Body of pancreas (tissue), 4 donors: ENCODE data around the gene AADACL4. TPM values are rescaled to one million over a fixed set of nuclear protein-coding genes. Genes with fewer than 3 reads are reported as not detected.
"Not testable (repeated sequence)": the region's sequence is repeated elsewhere in the genome, so short reads cannot be mapped to it uniquely, and the experiment has no call there.

Experiments
- ATAC-seq: fragments of 150-250 bp; one replicate; pipeline ENCODE4 v1.9.1; 2016
- DNase-seq, 4 donors: peaks; one replicate each; pipeline ENCODE4 v3.0.0-alpha.2; 2019
- H3K27ac ChIP-seq, 4 donors: fragments of 200-600 bp; sonication (generic); 1 replicate in 3 of 4; 2 replicates in 1 of 4; pipeline versions ENCODE4 v1.5.1 to v1.6.1; 2016 to 2019; ENCODE audit warnings: mild to moderate bottlenecking in 1 of 4, mixed read lengths in 1 of 4, moderate library complexity in 1 of 4
- H3K27me3 ChIP-seq, 2 donors: fragments of 200-600 bp; sonication (generic); one replicate each; pipeline ENCODE4 v1.6.0; 2016; ENCODE audit warnings: mild to moderate bottlenecking in 1 of 2
- H3K36me3 ChIP-seq, 2 donors: fragments of 200-600 bp; sonication (generic); replicated peaks in 1 of 2; 2 replicates each; pipeline ENCODE4 v1.5.1; 2016; ENCODE audit warnings: low read depth in 2 of 2; ENCODE audit not compliant: insufficient read depth in 1 of 2
- H3K4me1 ChIP-seq: fragments of 200-600 bp; sonication (generic); one replicate; pipeline ENCODE4 v1.6.0; 2016
- H3K4me3 ChIP-seq, 2 donors: fragments of 200-600 bp; sonication (generic); 1 replicate in 1 of 2; 2 replicates in 1 of 2; pipeline ENCODE4 v1.5.1; 2016 to 2019
- H3K9me3 ChIP-seq, 3 donors: fragments of 200-600 bp; sonication (generic); 1 replicate in 2 of 3; 2 replicates in 1 of 3; pipeline ENCODE4 v1.5.1; 2016
- CTCF ChIP-seq, 7 experiments: fragments of 450-650 bp in 4 of 7; fragments of 200-600 bp in 3 of 7; sonication (generic) in 3 of 7; IDR thresholded peaks; one replicate each; pipeline ENCODE4 v1.5.1; 2016 to 2019; ENCODE audit warnings: antibody characterized with exemption in 7 of 7
- POLR2A ChIP-seq, 3 donors: fragments of 450-650 bp; IDR thresholded peaks; one replicate each; pipeline ENCODE4 v1.6.1; 2016; ENCODE audit warnings: antibody characterized with exemption in 3 of 3, mild to moderate bottlenecking in 2 of 3
- WGBS, 2 donors: methylation state at CpG; one replicate each; pipeline ENCODE4 v1.1.5; 2017; 5-methylcytosine and 5-hydroxymethylcytosine counted together
- intact Hi-C: fragments of 100-400 bp; cut with DNase I; formaldehyde crosslinking; loops from one replicate; pipeline ENCODE4 v1.15.1; 2023
- total RNA-seq, 2 donors: library from RNA; depleted of rRNA; stranded (reverse); fragments of >200 nt; gene quantifications; one replicate each; pipeline ENCODE4 v1.1.0, GENCODE V29; 2016

AADACL4 gene
- total RNA-seq, 2 donors from 2014 or later: not detected

- no peaks in the 10 kb centered on the region for H3K36me3 ChIP-seq
- no peaks in the 10 kb centered on the region for H3K27me3 ChIP-seq
- peaks cover 0 to 4% (median 0%) of the 10 kb centered on the region in 3 donors for H3K9me3 ChIP-seq
- DNase-seq (no peak), ATAC-seq (no peak)
- intact Hi-C loops: no loop called here
- no peak overlapping the region for H3K27ac ChIP-seq
- H3K4me1 ChIP-seq: peaks cover under 1% of the 10 kb centered on the region
- WGBS, 2 donors: 84 to 97% methylated on average over 2 of the region's 2 CpGs
- no peak for TF ChIP-seq CTCF (IDR thresholded peaks at IDR 0.05)
- TF ChIP-seq POLR2A (IDR thresholded peaks at IDR 0.05): no peak
- no peak overlapping the region for H3K4me3 ChIP-seq
These were observed 944 bp downstream of the AADACL4 start for GRCh38 chr1:12644829-12645228.

- not testable (repeated sequence) for ATAC-seq
- 95% methylated on average over 9 of the region's 9 CpGs for WGBS, 2 donors
These were observed 1.5 kb downstream of the AADACL4 start for GRCh38 chr1:12645401-12645800.

DNA sequence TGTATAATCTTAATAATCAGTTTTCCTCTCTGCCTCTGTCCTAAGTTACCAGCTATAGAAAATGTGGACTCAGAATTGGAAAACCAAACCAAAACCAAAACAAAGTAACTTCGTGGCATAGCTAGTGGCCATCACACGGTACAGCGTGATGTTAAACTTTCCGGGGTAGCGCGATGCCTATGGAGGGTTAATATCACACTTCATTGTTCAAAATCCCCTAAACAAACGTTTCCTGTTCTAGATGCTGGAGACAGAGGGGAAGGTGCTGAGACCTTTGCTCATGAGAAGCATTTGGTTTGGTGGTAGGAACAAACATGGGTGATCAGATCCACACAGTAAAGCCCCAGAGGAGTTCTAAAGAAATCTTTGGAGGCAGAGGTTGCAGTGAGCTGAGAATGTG, 4.9 kb downstream of the AADACL4 start:
- TF ChIP-seq CTCF (IDR thresholded peaks at IDR 0.05) (no peak), POLR2A (IDR thresholded peaks at IDR 0.05) (no peak)
- Histone ChIP-seq H3K36me3 (no peaks in the 10 kb centered on the region), H3K4me1 (peaks cover 3% of the 10 kb centered on the region), H3K27ac (no peak overlapping the region), H3K9me3 (no peaks in the 10 kb centered on the region), H3K27me3 (no peaks in the 10 kb centered on the region), H3K4me3 (no peak overlapping the region)
- 81 to 88% methylated on average over 7 of the region's 7 CpGs for WGBS, 2 donors
- ATAC-seq: no peak
- DNase-seq: no peak
- intact Hi-C loops: no loop called here

More at GRCh38 chr1:12645401-12645800, 1.5 kb downstream of the AADACL4 start:
- H3K36me3 ChIP-seq, DNase-seq, intact Hi-C loops, H3K27ac ChIP-seq, H3K9me3 ChIP-seq, H3K4me3 ChIP-seq, H3K27me3 ChIP-seq, H3K4me1 ChIP-seq: not testable (repeated sequence)

DNA sequence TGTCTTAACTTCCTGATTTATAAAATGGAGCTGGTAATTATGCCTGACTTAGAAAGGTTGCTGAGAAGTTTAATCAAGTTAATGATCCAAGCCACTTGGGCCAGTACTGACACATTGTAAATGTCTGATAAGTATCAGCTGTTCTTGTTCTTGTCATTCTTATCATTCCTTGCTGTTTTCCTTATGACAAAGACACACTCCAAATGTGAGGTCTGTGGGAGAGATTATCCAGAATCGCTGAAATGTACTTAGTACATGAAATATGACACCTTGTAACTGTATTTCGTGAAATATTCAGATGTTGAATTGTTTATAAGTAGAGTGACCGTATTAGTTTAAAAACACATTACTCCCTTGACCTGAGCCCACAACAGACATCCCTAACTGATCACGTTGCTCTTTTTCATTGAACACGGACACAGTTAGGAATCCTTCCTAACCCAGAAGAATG, 6.1 kb downstream of the AADACL4 start:
- no peaks in the 10 kb centered on the region for H3K36me3 ChIP-seq
- no peak for DNase-seq
- no peak overlapping the region for H3K27ac ChIP-seq
- ATAC-seq: no peak
- peaks cover 3% of the 10 kb centered on the region for H3K4me1 ChIP-seq
- no peaks in the 10 kb centered on the region for H3K27me3 ChIP-seq
- intact Hi-C loops: no loop called here
- H3K9me3 ChIP-seq: no peaks in the 10 kb centered on the region
- H3K4me3 ChIP-seq: no peak overlapping the region
- WGBS, 2 donors: 39 to 43% methylated on average over 5 of the region's 5 CpGs
- TF ChIP-seq POLR2A (IDR thresholded peaks at IDR 0.05): no peak
- TF ChIP-seq CTCF (IDR thresholded peaks at IDR 0.05): no peak

GRCh38 chr1:12654004-12654567, 10.2 kb downstream of the AADACL4 start:
- no peak overlapping the region for H3K4me3 ChIP-seq
- H3K27ac ChIP-seq: no peak overlapping the region
- 71 to 87% methylated on average over 4 of the region's 4 CpGs for WGBS, 2 donors
- TF ChIP-seq CTCF (IDR thresholded peaks at IDR 0.05) (no peak), POLR2A (IDR thresholded peaks at IDR 0.05) (no peak)
- no peak for ATAC-seq
- H3K4me1 ChIP-seq: peaks cover 3% of the 10 kb centered on the region
- no peaks in the 10 kb centered on the region for H3K27me3 ChIP-seq
- intact Hi-C loops: no loop called here
- H3K36me3 ChIP-seq: no peaks in the 10 kb centered on the region
- no peak for DNase-seq
- H3K9me3 ChIP-seq: no peaks in the 10 kb centered on the region
